Measurements from ENCODE around the gene CCDC9B. TPM values are rescaled to one million over a fixed set of nuclear protein-coding genes. Genes with fewer than 3 reads are reported as not detected.

CCDC9B gene
- total RNA-seq, 1 donor from 2014 or later, result 169 TPM

DNA sequence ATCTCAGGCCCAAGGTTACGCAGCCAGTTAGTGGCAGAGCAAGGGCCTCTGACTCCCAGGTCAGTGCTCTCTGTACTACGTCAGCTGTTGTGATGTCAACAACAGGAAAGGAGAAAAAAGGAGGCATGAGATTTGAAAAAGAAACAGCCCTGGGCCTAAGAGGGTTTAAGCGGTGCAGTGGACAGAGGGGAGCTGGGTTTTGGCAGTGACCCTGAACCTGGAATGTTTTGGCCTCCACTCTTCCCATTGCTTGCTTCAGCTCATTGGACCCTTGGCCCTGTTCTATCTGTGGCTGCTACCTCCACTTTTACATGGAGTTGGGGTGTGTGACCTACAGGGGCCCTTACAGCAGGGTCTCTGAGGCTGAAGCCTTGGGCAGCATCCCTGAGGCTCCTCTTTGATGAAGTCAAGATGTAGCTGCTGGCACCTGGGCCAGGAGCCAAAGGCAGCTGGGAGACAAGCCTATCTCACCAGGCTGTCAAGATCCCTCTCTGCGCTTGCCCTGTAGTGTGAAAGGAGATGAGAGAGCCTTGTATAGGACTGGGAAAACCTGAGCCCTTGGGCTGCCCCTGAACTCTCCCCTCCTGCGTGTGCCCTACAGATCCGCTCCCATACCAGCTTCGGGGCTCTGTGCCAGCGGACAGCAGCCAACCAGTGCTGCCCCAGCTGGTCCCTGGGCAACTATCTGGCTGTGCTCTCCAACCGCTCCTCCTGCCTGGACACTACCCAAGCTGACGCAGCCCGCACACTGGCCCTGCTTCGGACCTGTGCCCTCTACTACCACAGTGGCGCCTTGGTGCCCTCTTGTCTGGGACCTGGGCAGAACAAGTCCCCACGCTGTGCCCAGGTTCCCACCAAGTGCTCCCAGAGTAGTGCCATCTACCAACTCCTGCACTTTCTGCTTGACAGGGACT, 26.0 kb upstream of the CCDC9B start:
- DNase-seq, result peak; percentile 95
- peak; percentile 88 for ATAC-seq
- intact Hi-C loops (cut with micrococcal nuclease), result no loop called here

DNA sequence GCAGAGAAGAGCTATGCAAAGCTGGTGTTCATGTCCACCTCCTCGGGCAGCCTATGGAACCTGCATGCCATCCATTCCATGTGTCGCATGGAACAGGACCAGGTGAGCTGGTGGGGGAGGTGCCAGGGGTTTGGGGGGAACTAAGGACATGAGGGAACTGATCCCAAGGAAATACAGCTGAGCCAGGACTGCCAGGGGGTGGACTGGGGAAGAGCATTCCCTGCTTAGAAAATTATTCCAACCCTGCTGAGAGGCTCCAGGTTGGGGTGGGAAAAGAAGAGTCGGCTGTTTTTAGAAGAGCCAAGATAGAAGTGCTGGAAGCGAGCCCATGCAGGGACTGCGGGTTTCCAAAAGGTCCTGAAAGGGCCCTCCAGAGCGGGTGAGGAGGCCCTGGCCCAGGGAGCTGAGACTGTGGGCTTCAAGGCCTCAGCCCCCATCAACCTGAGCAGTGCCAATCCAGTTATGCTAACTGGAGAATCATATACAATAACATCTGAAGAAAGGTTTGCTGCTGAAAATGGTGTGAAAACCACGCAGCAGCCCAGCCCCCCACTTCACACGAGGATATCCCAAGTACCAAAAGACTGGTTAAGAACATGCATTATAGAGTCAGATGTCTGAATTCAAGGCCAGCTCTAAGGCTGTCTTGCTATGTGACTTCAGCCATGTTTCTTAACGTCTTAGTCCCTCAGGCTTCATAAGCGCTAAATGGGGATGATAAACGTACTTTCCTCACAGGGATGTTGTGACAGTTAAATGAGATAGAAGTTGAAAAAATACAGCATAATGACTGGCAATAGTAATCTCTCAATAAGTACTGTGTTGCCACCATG, 25.1 kb upstream of the CCDC9B start:
- ATAC-seq (no peak), DNase-seq (no peak)
- intact Hi-C loops (cut with micrococcal nuclease), result no loop called here

DNA sequence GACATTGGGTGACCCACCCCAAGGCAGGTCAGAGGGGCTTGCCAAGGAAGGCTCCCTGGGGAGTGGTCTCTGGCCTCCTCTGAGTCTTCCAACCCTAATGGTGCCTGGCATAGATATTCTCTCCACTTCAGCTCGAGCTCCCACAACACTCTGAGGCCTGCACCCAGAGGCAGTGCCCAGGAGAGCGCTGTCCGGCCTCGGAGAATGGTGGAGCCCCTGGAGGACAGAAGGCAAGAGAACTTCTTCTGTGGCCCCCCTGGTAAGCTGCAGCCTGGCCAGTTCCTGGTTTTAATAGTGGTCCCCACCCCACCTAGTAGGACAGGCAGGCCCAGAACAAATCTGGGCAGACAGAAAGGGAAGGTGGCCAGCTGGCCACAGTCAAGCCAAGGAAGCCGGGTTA, 24.3 kb upstream of the CCDC9B start:
- ATAC-seq, result no peak
- intact Hi-C loops (cut with micrococcal nuclease), result no loop called here

DNA sequence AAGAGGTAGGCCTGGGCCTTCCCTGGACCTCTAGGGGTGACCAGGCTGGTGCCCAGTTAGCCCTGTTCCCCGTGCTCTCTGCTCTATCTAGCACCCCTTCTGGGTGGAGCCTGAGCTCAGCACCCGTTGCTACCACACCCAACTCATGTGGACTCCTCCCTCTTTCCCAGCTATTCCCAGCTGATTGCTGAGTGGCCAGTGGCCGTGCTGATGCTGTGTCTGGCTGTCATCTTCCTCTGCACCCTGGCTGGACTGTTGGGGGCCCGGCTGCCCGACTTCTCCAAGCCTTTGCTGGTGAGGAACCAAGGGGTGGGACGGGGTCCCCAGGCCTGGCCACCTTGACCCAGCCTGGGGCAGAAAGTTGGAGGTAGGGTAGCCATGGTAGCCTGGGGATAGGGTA, 23.5 kb upstream of the CCDC9B start:
- no peak for ATAC-seq
- no peak for DNase-seq
- intact Hi-C loops (cut with micrococcal nuclease), result no loop called here

More for the DNA sequence above, 24.3 kb upstream of the CCDC9B start:
- DNase-seq, result no peak

DNA sequence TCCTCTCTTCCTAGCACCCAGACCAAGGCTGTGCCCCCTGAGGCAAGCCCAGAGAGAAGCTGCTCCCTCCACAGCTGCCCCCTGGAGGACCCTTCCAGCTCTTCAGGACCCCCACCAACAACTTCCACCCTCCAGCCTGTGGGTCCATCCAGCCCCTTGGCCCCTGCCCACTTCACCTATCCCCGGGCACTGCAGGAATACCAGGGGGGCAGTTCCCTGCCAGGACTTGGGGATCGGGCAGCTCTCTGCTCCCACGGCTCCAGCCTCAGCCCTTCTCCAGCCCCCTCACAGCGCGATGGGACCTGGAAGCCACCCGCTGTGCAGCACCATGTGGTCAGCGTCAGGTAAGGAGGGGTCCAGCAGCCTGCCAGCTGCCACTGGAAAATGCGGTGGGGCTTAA, 22.9 kb upstream of the CCDC9B start:
- ATAC-seq, result no peak
- intact Hi-C loops (cut with micrococcal nuclease), result no loop called here

DNA sequence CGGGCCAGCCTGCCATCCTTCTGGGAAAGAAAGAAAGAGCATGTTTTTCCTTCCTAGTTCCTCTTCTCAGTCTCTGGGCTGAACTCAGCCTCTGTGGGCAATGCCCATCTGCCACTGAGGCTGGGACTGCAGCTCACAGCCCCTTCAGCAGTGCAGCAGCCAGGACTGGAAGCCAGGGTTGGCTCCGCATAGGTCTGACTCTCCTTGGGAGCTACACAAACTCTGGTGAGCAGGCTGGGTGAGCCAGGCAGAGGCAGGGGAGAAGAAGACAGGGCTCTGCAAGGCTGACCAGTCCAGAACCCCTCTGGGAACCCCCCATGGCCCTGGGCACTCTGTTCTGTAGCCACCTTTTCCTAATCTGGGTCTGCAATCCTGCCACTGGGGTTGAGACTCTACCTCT, 20.9 kb upstream of the CCDC9B start:
- intact Hi-C loops (cut with micrococcal nuclease), result no loop called here
- ATAC-seq (no peak), DNase-seq (no peak)

More for the DNA sequence above, 22.9 kb upstream of the CCDC9B start:
- DNase-seq, result no peak

DNA sequence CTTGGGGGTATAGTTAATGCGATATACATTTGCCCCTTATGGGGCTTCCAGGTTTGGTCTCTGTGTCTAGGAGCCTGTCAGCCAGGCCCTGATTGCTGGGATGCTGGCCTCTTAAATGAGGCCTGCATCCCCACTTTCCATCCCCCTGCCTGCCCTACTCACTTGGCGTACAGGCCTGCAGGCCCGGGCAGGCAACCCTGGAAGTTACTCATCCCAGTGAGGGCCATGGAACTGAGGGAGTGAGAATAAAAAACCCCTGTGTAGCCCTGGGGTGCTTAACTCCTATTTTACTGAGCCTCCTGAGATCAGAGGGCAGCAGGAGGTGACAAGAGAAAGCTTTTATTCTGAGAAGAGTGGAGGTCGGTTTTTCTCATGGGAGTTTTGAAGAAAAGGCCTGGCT, 19.3 kb upstream of the CCDC9B start:
- intact Hi-C loops (cut with micrococcal nuclease), result no loop called here
- ATAC-seq (no peak), DNase-seq (no peak)

DNA sequence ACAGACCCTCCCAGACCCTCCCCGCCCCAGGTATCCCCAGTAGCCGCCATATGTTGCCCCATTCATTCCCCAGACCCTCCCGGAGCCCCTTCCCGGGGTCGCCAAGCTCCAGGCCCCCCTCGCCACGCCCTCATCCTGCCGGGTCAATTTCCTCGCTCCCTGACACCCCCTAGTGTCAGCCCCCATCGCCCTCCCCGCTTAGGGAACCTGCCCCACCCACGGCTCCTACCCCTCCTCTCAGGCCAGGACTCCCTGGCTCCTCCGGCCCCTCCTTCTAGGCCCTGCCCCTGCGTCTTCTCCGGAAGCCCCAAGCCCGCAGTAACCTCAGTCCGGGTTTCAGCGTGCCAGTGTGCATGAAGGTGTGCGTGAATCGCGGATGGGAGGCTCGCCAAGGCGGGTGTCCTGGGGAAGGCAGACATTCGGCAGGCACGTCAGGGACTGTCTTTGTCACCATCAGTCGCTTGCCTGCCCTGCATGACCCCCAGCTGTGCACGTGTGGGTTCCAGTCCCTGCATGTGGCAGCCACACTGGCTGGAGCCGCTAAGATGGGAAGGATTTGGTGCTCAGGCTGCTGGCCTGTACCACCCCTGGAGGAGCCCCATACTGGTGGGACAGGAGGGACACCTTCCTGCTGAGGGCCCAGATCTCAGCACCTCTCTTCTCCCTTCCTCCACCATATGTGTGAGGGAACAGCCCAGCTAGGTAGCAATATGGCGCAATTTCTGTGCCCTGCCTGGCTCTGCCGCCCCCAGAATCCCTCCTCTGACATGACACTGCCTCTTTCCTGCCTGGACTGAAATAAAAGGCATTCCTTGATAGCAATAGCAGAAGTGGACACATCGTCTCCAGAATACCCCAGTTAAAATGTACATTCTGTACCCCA, 18.0 kb upstream of the CCDC9B start:
- DNase-seq, result peak; percentile 46

DNA sequence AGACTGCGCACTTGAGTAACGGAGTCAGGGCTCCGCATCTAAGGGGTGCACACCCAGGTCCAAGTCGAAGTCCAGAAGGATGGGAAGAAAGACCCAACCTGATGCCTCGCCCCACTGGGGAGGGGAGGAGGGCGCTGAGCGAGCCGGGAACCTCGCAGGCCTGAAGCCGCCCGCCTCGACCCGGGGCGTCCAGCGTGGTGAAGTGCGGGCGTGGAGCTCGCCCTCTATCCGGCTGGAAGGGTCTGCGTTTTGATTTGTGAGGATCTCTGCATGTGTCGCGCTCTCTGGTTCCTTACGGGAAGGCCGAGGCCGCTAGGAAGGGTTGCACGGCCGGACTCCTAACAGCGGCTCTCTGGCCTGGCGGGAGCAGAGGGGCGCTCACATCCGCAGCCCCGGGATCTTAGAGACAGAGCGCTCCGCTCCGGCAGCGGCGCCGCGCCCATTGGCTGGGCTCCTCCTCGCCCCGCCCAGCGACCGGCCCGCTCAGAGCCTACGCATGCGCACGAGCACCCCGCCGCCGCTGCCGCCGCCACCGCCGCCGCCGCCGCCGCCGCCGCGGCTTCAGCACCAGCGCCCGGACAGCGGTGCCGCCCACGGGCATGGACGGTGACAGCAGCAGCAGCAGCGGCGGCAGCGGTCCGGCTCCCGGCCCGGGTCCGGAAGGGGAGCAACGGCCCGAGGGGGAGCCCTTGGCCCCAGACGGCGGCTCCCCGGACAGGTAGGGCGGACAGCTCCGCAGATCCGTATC, 17.2 kb upstream of the CCDC9B start, which contains the start of gene DISP2:
TSS of gene DISP2 (plus strand) at position 497 of the 748 bp plus-strand sequence. CDS start at position 600, 103 bp downstream.
- intact Hi-C loops (cut with micrococcal nuclease), result no loop called here
- DNase-seq (peak; percentile 95), ATAC-seq (peak; percentile 93)

More for the DNA sequence above, 18.0 kb upstream of the CCDC9B start:
- ATAC-seq, result peak; percentile 32
- intact Hi-C loops (cut with micrococcal nuclease), result no loop called here

DNA sequence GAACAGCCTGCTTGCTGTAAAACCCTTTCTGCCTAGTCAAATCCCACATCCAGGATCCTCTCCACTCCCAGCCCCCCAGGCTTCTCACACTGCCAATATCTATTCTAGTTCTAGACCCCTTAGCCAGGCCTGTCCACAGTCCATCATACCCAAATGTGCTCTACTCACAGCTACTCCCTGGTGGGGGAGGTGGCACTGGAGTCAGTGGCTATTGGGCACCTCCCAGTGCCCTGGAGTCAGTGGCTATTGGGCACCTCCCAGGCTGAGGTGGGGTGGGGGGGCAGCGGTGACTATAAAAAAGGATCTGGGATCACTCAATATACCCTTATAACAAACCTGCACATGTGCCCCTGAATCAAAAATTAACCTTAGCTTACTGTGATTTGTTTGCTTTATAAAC, 16.5 kb upstream of the CCDC9B start:
- intact Hi-C loops (cut with micrococcal nuclease), result no loop called here
- DNase-seq (no peak), ATAC-seq (no peak)

DNA sequence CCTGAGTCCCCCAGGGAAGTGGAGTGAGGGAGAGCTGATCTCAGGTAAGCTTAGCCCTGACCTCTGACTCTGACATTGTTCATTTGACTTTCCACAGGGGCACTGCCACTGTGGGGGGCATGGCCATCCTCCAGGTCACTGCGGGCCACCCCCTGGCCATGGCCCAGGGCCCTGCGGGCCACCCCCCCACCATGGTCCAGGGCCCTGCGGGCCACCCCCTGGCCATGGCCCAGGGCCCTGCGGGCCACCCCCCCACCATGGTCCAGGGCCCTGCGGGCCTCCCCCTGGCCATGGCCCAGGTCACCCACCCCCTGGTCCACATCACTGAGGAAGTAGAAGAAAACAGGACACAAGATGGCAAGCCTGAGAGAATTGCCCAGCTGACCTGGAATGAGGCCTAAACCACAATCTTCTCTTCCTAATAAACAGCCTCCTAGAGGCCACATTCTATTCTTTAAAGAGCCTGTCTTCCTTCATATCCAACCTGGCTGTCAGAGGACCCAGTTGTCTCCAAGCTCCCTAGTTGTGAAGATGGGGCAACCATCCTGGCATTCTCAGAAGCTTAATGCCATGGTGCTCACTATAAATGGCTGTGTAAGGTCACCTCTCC, 15.3 kb upstream of the CCDC9B start:
- intact Hi-C loops (cut with micrococcal nuclease), result no loop called here
- DNase-seq (no peak), ATAC-seq (no peak)

DNA sequence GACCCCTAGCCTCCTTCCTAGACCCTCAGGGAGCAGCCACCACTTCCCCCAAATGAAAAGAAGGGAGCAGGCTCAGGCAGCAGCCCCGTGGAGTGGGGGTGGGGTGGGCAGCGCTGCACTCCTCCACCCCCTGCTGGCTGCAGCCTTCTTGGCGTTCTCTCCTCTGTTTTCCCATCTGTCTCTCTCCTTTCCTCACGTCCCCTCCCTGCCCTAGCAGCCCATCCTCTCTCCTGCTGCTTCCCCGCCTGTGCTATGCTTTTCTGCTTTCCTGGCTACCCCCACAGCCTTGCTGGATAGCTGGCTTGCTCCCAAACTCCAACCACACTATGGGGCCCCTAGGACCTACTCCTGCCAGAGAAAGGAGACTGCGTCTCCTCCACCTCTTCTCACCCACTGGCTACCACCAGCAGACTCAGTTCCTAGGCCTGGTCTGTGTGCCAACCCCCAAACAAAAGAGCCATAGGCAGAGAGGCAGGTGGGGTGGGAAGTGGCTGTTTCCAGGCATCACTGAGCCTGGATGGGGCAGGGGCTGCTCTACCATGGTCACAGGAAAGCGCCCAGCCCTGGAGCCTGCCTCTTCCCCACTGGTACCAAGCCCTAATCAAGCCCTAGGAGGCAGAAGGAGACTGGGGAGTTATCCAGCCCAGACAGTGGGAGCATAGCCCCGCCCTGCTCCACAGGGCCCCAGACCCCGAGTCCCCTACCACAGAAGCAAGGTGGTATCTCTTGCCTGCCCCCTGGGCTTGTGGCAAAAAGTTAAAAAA, 13.9 kb upstream of the CCDC9B start:
- peak; percentile 31 for ATAC-seq
- intact Hi-C loops (cut with micrococcal nuclease), result no loop called here
- peak; percentile 42 for DNase-seq

DNA sequence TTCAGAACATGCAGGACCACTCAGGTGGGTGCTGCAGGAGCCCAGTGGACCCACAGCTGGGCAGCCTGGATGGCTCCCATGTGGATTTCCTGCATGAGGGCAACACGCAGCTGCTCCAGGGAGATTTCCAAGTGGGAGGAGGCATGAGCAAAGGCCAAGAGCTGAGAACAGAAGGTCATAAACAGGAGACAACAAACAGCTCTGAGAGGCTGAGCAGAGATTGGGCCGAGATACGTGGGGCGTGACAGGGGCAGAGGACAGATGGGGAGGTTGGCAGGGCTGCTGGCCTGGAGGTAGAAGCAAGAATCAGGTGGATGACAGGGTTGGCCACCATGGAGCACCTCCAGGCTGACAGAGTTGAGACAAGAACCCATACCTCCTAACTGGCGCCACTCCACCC, 13.0 kb upstream of the CCDC9B start:
- DNase-seq, result no peak
- no peak for ATAC-seq
- intact Hi-C loops (cut with micrococcal nuclease), result no loop called here

DNA sequence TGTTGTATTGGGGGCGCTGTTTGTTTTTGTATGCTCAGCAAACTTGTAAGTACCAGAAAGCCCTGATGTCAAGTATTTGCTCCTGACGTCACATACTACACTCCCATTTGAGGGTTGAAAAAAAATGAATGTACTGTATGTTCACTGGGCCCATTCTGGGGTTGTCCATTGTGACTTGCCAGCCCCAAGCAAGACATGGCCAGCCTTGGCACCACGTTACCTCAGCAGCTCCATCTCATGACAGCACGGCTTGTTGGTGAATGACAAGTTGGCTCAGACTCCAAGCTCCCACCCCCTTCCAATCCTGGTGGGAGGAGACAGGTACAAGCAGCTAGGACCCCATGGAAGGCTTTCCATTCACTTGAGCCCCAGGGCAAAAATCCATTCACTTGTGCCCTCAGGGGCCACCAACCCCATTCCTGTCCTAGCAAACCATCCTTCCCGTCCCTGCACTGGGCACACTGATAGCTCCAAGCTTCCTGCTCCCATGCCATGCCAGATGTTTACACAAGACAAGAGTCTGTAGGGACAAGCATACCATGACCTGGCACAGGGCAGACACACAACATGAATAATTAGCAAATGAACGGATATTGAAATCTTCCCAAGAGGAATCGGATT, 11.7 kb upstream of the CCDC9B start:
- ATAC-seq (no peak), DNase-seq (no peak)
- intact Hi-C loops (cut with micrococcal nuclease), result no loop called here

DNA sequence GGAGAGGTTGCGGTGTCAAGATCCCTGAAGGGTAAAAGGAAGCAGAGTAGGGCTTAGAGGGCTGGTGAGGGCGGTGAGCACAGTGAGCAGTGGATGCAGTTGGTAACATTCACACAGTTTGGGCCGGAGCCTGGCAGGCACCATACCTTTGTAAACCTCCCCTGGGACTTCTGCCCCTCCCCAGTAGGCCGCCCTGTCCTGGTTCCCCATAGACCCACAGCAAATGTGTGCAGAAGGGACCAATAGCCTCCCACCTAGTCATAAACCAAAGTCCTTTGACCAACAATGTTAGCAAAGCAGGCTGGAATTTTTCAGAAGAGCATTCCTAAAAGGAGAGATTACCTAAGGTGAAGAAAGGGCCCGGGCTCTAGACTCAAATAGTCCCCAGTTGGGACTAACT, 8.4 kb upstream of the CCDC9B start:
- no peak for DNase-seq
- ATAC-seq, result no peak
- intact Hi-C loops (cut with micrococcal nuclease), result no loop called here

DNA sequence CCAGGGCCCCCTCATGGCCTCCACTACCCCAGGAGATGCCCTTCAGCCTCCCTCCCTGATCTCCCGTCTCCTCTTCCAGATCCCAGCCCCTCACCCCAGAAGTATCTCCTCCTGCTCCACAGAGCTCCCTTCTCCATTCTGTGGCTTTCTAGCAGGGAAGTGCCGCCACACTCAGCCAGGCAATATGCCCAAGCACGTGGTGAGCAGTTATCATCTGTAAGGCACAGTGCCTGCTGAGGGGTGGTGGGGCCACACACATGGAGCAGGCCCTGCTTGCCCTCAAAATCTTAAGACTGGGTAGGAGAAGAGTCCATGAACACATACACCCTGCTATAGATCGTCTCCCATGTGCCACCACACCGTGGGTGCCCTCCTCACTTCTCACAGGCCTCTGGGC, 7.7 kb upstream of the CCDC9B start:
- DNase-seq (peak; percentile 45), ATAC-seq (peak; percentile 37)
- intact Hi-C loops (cut with micrococcal nuclease), result no loop called here
